B cell (primary cell): ENCODE results near the gene CDK18. TPM values are rescaled to one million over a fixed set of nuclear protein-coding genes. Genes with fewer than 3 reads are reported as not detected.

Experiments
- ATAC-seq: fragments of 200-7000 bp; cut with Tn5 transposase; one replicate; pipeline ENCODE4 v1.10.0; 2021; ENCODE audit warnings: low read depth, mild to moderate bottlenecking, moderate number of reproducible peaks, moderate library complexity
- CTCF ChIA-PET: fragments of 350-600 bp; sonication (Branson Sonifier 250); formaldehyde crosslinking; loops from one replicate; lab custom pipeline; 2021; ENCODE audit warnings: antibody characterized with exemption, inconsistent platforms; lab: Charles Lee
- POLR2A ChIA-PET: fragments of 350-600 bp; sonication (Branson Sonifier 250); formaldehyde crosslinking; loops from one replicate; lab custom pipeline; 2021; ENCODE audit warnings: antibody characterized with exemption; lab: Charles Lee
- DNase-seq: peaks from one replicate; pipeline ENCODE4 v3.0.0; 2013
- H2AFZ ChIP-seq: 2 replicates; pipeline ENCODE4 v1.6.1; 2012; ENCODE audit warnings: mild to moderate bottlenecking, low read depth, low read length; ENCODE audit not compliant: insufficient read depth, poor library complexity, severe bottlenecking
- H3K27ac ChIP-seq, 2 donors: 1 replicate in 1 of 2; 2 replicates in 1 of 2; pipeline ENCODE4 v1.5.1; 2012 to 2013; ENCODE audit warnings: low read length in 2 of 2, mild to moderate bottlenecking in 2 of 2, moderate library complexity in 1 of 2
- H3K27me3 ChIP-seq, 4 experiments: fragments of 200-600 bp in 1 of 4; sonication (generic) in 1 of 4; replicated peaks in 1 of 4; 1 replicate in 2 of 4; 2 replicates in 2 of 4; pipeline versions ENCODE4 v1.6.1 to v1.7.0; 2013 to 2016; ENCODE audit warnings: low read length in 3 of 4, mild to moderate bottlenecking in 2 of 4, mixed read lengths in 1 of 4, moderate library complexity in 1 of 4; ENCODE audit not compliant: insufficient read depth in 4 of 4, control insufficient read depth in 3 of 4; ENCODE audit errors: control extremely low read depth in 1 of 4
- H3K36me3 ChIP-seq, 2 experiments: replicated peaks in 1 of 2; 1 replicate in 1 of 2; 2 replicates in 1 of 2; pipeline versions ENCODE4 v1.6.1 to v1.7.1; 2013; ENCODE audit warnings: low read length in 1 of 2; ENCODE audit not compliant: insufficient read depth in 2 of 2, control insufficient read depth in 1 of 2; ENCODE audit errors: control extremely low read depth in 1 of 2, extremely low read depth in 1 of 2
- H3K4me1 ChIP-seq, 2 donors: fragments of 200-600 bp in 1 of 2; sonication (generic) in 1 of 2; 1 replicate in 1 of 2; 2 replicates in 1 of 2; pipeline versions ENCODE4 v1.5.1 to v1.6.1; 2013 to 2017; ENCODE audit warnings: low read length in 2 of 2; ENCODE audit not compliant: control insufficient read depth in 2 of 2, insufficient read depth in 2 of 2
- H3K4me2 ChIP-seq: replicated peaks from 2 replicates; pipeline ENCODE3; 2012; ENCODE audit warnings: mild to moderate bottlenecking, low read depth, low read length; ENCODE audit not compliant: poor library complexity, severe bottlenecking
- H3K4me3 ChIP-seq, 5 experiments: fragments of 200-600 bp in 1 of 5; sonication (generic) in 1 of 5; 1 replicate in 3 of 5; 2 replicates in 2 of 5; pipeline versions ENCODE4 v1.5.1 to v1.7.0; 2011 to 2016; ENCODE audit warnings: low read length in 4 of 5, mild to moderate bottlenecking in 4 of 5, low read depth in 2 of 5, control low read depth in 1 of 5, moderate library complexity in 1 of 5; ENCODE audit not compliant: insufficient read depth in 1 of 5; ENCODE audit errors: control extremely low read depth in 1 of 5, extremely low read depth in 1 of 5
- H3K79me2 ChIP-seq: fragments of 200-600 bp; sonication (generic); one replicate; pipeline ENCODE4 v1.6.0; 2016; ENCODE audit warnings: low read length; ENCODE audit not compliant: control insufficient read depth, insufficient read depth
- H3K9ac ChIP-seq: fragments of 200-600 bp; sonication (generic); 2 replicates; pipeline ENCODE4 v1.6.1; 2017; ENCODE audit warnings: mild to moderate bottlenecking, low read length, moderate library complexity
- H3K9me3 ChIP-seq, 3 donors: one replicate each; pipeline versions ENCODE4 v1.6.1 to v1.7.1; 2013; ENCODE audit warnings: low read length in 2 of 3; ENCODE audit not compliant: control insufficient read depth in 2 of 3, insufficient read depth in 1 of 3; ENCODE audit errors: control extremely low read depth in 1 of 3
- H4K20me1 ChIP-seq: 2 replicates; pipeline ENCODE4 v1.6.0; 2012; ENCODE audit warnings: mild to moderate bottlenecking, low read length; ENCODE audit not compliant: insufficient read depth, control insufficient read depth, poor library complexity, severe bottlenecking
- H3K27ac Mint-ChIP-seq: one replicate; pipeline ENCODE4 v1.8.0; 2021; ENCODE audit warnings: mixed read lengths
- H3K27me3 Mint-ChIP-seq: one replicate; pipeline ENCODE4 v1.8.0; 2021; ENCODE audit warnings: mixed read lengths
- H3K4me1 Mint-ChIP-seq: one replicate; pipeline ENCODE4 v1.8.0; 2021; ENCODE audit warnings: mixed read lengths
- H3K4me3 Mint-ChIP-seq: one replicate; pipeline ENCODE4 v1.8.0; 2021; ENCODE audit warnings: mixed read lengths
- H3K9me3 Mint-ChIP-seq: one replicate; pipeline ENCODE4 v1.8.0; 2022; ENCODE audit warnings: mixed read lengths; ENCODE audit not compliant: insufficient read depth
- EZH2 ChIP-seq: IDR thresholded peaks from 2 replicates; pipeline ENCODE4 v1.6.1; 2012; ENCODE audit warnings: borderline replicate concordance, low read depth, mild to moderate bottlenecking, moderate library complexity, low read length; ENCODE audit not compliant: insufficient read depth, poor library complexity, severe bottlenecking
- whole genome bisulfite sequencing: methylation state at CpG from one replicate; pipeline ENCODE4 v1.1.5; 2013; ENCODE audit warnings: missing lambda C conversion rate; ENCODE audit not compliant: insufficient coverage; 5-methylcytosine and 5-hydroxymethylcytosine counted together
- intact Hi-C: fragments of 100-400 bp; cut with micrococcal nuclease; formaldehyde crosslinking; loops from one replicate; pipeline ENCODE4 v1.10.0; 2022
- polyA plus RNA-seq: library from polyadenylated mRNA; depleted of rRNA; stranded (reverse); fragments of >200 nt; gene quantifications from 2 replicates; pipeline ENCODE4 v1.2.3, GENCODE V29; 2012
- total RNA-seq, 2 donors: library from RNA; stranded (reverse); fragments of 120-200 nt in 1 of 2; gene quantifications; 1 replicate in 1 of 2; 2 replicates in 1 of 2; pipeline versions ENCODE4 v1.2.3 to v1.2.4, GENCODE V29; 2013 to 2022
- TF ChIP-seq, protein P1 (sequence below): fragments of 200-600 bp; IDR thresholded peaks from one replicate; pipeline ENCODE4 v1.8.0; 2022; ENCODE audit warnings: antibody characterized with exemption, mild to moderate bottlenecking

Gene CDK18
- total and polyA plus RNA-seq, 2 donors (not counting 1 experiment from before 2014, with no cell fraction given), result 3.8 to 4.7 TPM

DNA sequence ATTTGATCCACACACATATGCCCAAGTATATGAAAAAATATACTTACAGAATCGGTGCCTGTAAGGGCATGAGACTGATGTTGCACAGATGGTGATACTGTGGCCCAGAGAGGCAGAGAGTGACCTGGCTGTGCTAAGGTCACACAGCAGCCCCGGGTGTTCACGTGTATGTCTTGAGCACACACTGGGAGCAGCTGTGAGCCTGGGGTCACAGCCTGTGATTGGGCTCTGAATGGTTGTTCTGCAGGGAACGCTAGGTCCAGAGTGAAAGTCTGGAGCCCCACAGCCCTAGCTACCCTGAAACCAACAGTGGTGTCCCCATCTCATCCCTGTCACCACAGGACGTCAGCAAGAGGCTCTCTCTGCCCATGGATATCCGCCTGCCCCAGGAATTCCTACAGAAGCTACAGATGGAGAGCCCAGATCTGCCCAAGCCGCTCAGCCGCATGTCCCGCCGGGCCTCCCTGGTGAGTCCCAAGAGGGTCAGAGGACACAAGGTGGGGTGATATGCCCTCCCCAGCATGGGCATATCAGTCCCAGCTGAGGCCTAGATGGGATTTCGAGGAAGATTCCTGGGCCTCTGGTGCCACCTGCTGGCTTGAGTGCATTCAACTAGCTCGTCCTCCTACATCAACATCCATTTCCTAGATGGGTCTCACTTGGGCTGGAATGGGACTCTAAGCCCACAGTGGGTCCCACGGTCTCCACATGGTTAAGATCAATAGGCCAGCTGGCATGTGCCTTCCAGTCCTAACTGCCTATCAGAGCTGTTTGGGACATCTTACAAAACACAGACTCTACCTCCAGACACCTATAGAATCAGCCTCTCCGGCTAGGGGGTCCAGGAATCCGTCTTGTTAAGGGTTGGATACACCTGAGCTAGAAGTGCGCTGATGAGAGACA lies 19.7 kb downstream of the CDK18 start:
- no peaks in the 10 kb centered on the region for H4K20me1 ChIP-seq
- no peaks in the 10 kb centered on the region for H3K36me3 ChIP-seq
- Mint-ChIP-seq H3K9me3 (no peaks in the 10 kb centered on the region), H3K4me1 (peaks cover 2% of the 10 kb centered on the region), H3K27me3 (peaks cover 3% of the 10 kb centered on the region), H3K27ac (no peak overlapping the region), H3K4me3 (no peak overlapping the region)
- ChIA-PET CTCF (interaction anchor here (0.6 to 11.7 kb wide), 73 partner anchors 8 to 732 kb away, joined by 3 to 287 read pairs (median 6); partner anchors contain the start of genes CDK18, ELK4, KLHDC8A and NUAK2), POLR2A (interaction anchor here (0.7 to 1.1 kb wide), 3 partner anchors 35 to 251 kb away, joined by 3 to 6 read pairs (median 3); no protein-coding TSS in a partner anchor)
- peaks cover 0 to 4% (median 0%) of the 10 kb centered on the region in 3 donors for H3K9me3 ChIP-seq
- H3K4me3 ChIP-seq, result no peak overlapping the region
- no peak overlapping the region for H3K4me2 ChIP-seq
- H3K9ac ChIP-seq, result no peak overlapping the region
- ATAC-seq (peak; percentile 59), DNase-seq (peak; percentile 84)
- peaks cover 1 to 6% of the 10 kb centered on the region in 2 donors for H3K4me1 ChIP-seq
- H3K79me2 ChIP-seq, result no peaks in the 10 kb centered on the region
- no peak overlapping the region for H2AFZ ChIP-seq
- no peak overlapping the region for H3K27ac ChIP-seq
- WGBS, result 73% methylated on average over 15 of the region's 16 CpGs
- intact Hi-C loops, result loop anchor here (1.0 kb wide), 5 partner anchors 36 to 251 kb away; no protein-coding TSS in a partner anchor
- peaks cover 0 to 2% (median 0%) of the 10 kb centered on the region in 4 experiments for H3K27me3 ChIP-seq
- no peak for TF ChIP-seq EZH2
- TF ChIP-seq, protein P1, sequence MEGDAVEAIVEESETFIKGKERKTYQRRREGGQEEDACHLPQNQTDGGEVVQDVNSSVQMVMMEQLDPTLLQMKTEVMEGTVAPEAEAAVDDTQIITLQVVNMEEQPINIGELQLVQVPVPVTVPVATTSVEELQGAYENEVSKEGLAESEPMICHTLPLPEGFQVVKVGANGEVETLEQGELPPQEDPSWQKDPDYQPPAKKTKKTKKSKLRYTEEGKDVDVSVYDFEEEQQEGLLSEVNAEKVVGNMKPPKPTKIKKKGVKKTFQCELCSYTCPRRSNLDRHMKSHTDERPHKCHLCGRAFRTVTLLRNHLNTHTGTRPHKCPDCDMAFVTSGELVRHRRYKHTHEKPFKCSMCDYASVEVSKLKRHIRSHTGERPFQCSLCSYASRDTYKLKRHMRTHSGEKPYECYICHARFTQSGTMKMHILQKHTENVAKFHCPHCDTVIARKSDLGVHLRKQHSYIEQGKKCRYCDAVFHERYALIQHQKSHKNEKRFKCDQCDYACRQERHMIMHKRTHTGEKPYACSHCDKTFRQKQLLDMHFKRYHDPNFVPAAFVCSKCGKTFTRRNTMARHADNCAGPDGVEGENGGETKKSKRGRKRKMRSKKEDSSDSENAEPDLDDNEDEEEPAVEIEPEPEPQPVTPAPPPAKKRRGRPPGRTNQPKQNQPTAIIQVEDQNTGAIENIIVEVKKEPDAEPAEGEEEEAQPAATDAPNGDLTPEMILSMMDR, result peak; percentile 78
